GM19099 (cell line): ENCODE measurements around the gene SELE.

ENCODE experiments used
- POLR2A ChIP-seq: IDR thresholded peaks from 3 replicates; pipeline ENCODE4 v1.6.1; 2011; ENCODE audit warnings: low read depth; ENCODE audit not compliant: insufficient read length; ENCODE audit errors: extremely low read depth

Gene SELE

GRCh38 chr1:169733924-169734323 lies at the start of gene SELE:
Gene SELE, minus strand, starts transcription at chr1:169734079. Its CDS starts 467 bp downstream, at chr1:169733612.
- TF ChIP-seq POLR2A = no peak

GRCh38 chr1:169782596-169782995 lies 48.7 kb upstream of the SELE start:
- TF ChIP-seq POLR2A = no peak

- no peak for TF ChIP-seq POLR2A
Observed at GRCh38 chr1:169779970-169780369, 46.1 kb upstream of the SELE start.

- TF ChIP-seq POLR2A = no peak
Observed at GRCh38 chr1:169779150-169779549, 45.3 kb upstream of the SELE start.

- TF ChIP-seq POLR2A = no peak
Observed at GRCh38 chr1:169776440-169776839, 42.6 kb upstream of the SELE start.

GRCh38 chr1:169768161-169768560 lies 34.3 kb upstream of the SELE start:
- TF ChIP-seq POLR2A = no peak

GRCh38 chr1:169765580-169766331 lies 31.9 kb upstream of the SELE start:
- no peak for TF ChIP-seq POLR2A

- TF ChIP-seq POLR2A = no peak
Observed at GRCh38 chr1:169764919-169765318, 31.0 kb upstream of the SELE start.

GRCh38 chr1:169762699-169763098 lies 28.8 kb upstream of the SELE start:
- no peak for TF ChIP-seq POLR2A

- no peak for TF ChIP-seq POLR2A
Observed at GRCh38 chr1:169759038-169759437, 25.2 kb upstream of the SELE start.

- no peak for TF ChIP-seq POLR2A
Observed at GRCh38 chr1:169753549-169753948, 19.7 kb upstream of the SELE start.

GRCh38 chr1:169750041-169750440 lies 16.2 kb upstream of the SELE start:
- TF ChIP-seq POLR2A = no peak

- TF ChIP-seq POLR2A = no peak
Observed at GRCh38 chr1:169746550-169746949, 12.7 kb upstream of the SELE start.

- TF ChIP-seq POLR2A = no peak
Observed at GRCh38 chr1:169745015-169745861, 11.4 kb upstream of the SELE start.

GRCh38 chr1:169741666-169742394 lies 8.0 kb upstream of the SELE start:
- TF ChIP-seq POLR2A = no peak
